PC-3 (cell line): Measurements from ENCODE around the gene ESPN. TPM values are rescaled to one million over a fixed set of nuclear protein-coding genes. Genes with fewer than 3 reads are reported as not detected.
A peak's percentile ranks its signal among the peaks of the same experiment; 100 is the strongest.

Experiments
- ATAC-seq: fragments of 200-7000 bp; cut with Tn5 transposase; 2 replicates; pipeline ENCODE4 v1.9.1; 2020; ENCODE audit warnings: mild to moderate bottlenecking, moderate library complexity
- BruUV-seq: library from RNA; stranded (reverse); fragments of 400-500 nt; replicated peaks from 2 replicates; lab custom pipeline; 2021; lab: Mats Ljungman, UMichigan
- CTCF ChIA-PET: fragments of 300-600 bp; sonication (Branson Sonifier 250); formaldehyde crosslinking; loops from one replicate; lab custom pipeline; 2022; ENCODE audit warnings: antibody characterized with exemption; lab: Charles Lee
- POLR2A ChIA-PET: fragments of 300-600 bp; sonication (Branson Sonifier 250); formaldehyde crosslinking; loops from one replicate; lab custom pipeline; 2022; ENCODE audit warnings: antibody characterized with exemption; ENCODE audit not compliant: unreplicated experiment; lab: Charles Lee
- DNase-seq: peaks from one replicate; pipeline ENCODE4 v3.0.0-alpha.2; 2015
- H2AFZ ChIP-seq: fragments of 300-600 bp; sonication (generic); 2 replicates; pipeline ENCODE4 v1.6.0; 2016; ENCODE audit warnings: antibody characterized with exemption, low read length
- H3F3A ChIP-seq: fragments of 300-600 bp; sonication (generic); one replicate; pipeline ENCODE4 v1.6.0; 2017; ENCODE audit warnings: antibody characterized with exemption, low read length, control low read depth, mild to moderate bottlenecking; ENCODE audit not compliant: unreplicated experiment
- H3K27ac ChIP-seq: fragments of 300-600 bp; sonication (generic); 2 replicates; pipeline ENCODE4 v1.5.1; 2016; ENCODE audit warnings: mild to moderate bottlenecking, low read length
- H3K27me3 ChIP-seq: fragments of 300-600 bp; sonication (generic); 2 replicates; pipeline ENCODE4 v1.6.1; 2016; ENCODE audit warnings: low read length, mixed read lengths
- H3K36me3 ChIP-seq: fragments of 300-600 bp; sonication (generic); 2 replicates; pipeline ENCODE4 v1.6.1; 2016; ENCODE audit warnings: low read depth, mixed run types, low read length, mixed read lengths
- H3K4me1 ChIP-seq: fragments of 300-600 bp; sonication (generic); 2 replicates; pipeline ENCODE4 v1.5.1; 2016; ENCODE audit warnings: low read length; ENCODE audit not compliant: insufficient read depth
- H3K4me2 ChIP-seq: fragments of 300-600 bp; sonication (generic); 2 replicates; pipeline ENCODE4 v1.6.0; 2016; ENCODE audit warnings: low read length
- H3K4me3 ChIP-seq: fragments of 300-600 bp; sonication (generic); 2 replicates; pipeline ENCODE4 v1.5.1; 2016; ENCODE audit warnings: mild to moderate bottlenecking, low read length, mixed read lengths
- H3K79me2 ChIP-seq: fragments of 300-600 bp; sonication (generic); 2 replicates; pipeline ENCODE4 v1.6.1; 2017; ENCODE audit warnings: low read length, mixed read lengths
- H3K9ac ChIP-seq: fragments of 300-600 bp; sonication (generic); 2 replicates; pipeline ENCODE4 v1.6.0; 2016; ENCODE audit warnings: mild to moderate bottlenecking, low read length
- H3K9me2 ChIP-seq: fragments of 300-600 bp; sonication (generic); replicated peaks from 2 replicates; pipeline ENCODE4 v1.6.1; 2016; ENCODE audit warnings: mixed run types, low read length, mixed read lengths
- H3K9me3 ChIP-seq: fragments of 300-600 bp; sonication (generic); 2 replicates; pipeline ENCODE4 v1.6.1; 2016; ENCODE audit warnings: low read length, mixed read lengths
- H4K20me1 ChIP-seq: fragments of 300-600 bp; sonication (generic); 2 replicates; pipeline ENCODE4 v1.6.1; 2016; ENCODE audit warnings: low read length, mixed read lengths
- CTCF ChIP-seq: fragments of 300-600 bp; sonication (generic); conservative IDR thresholded peaks from 2 replicates; pipeline ENCODE4 v1.5.1; 2017; ENCODE audit warnings: antibody characterized with exemption, low read depth, mild to moderate bottlenecking, low read length
- EZH2 ChIP-seq: fragments of 300-600 bp; sonication (generic); IDR thresholded peaks from one replicate; pipeline ENCODE4 v1.6.1; 2017; ENCODE audit warnings: antibody characterized with exemption, mild to moderate bottlenecking, low read length; ENCODE audit not compliant: unreplicated experiment
- EZH2phosphoT487 ChIP-seq: fragments of 300-600 bp; sonication (generic); IDR thresholded peaks from 2 replicates; pipeline ENCODE4 v1.6.1; 2018; ENCODE audit warnings: mild to moderate bottlenecking, antibody characterized with exemption, low read length, borderline replicate concordance
- intact Hi-C: fragments of 100-400 bp; cut with micrococcal nuclease; formaldehyde crosslinking; loops from 2 replicates; pipeline ENCODE4 v1.9.0; 2023
- total RNA-seq: library from RNA; depleted of rRNA; stranded (reverse); fragments of >200 nt; gene quantifications from 2 replicates; pipeline ENCODE4 v1.2.3, GENCODE V29; 2014

Gene ESPN
- total RNA-seq, 1 experiment from 2014 or later: 11.1 TPM

GRCh38 chr1:6490181-6491080, 65.9 kb downstream of the ESPN start:
- Histone ChIP-seq H3K4me2 (peak overlapping the region; percentile 96), H3K9ac (peak overlapping the region; percentile 93), H3K27ac (peak overlapping the region; percentile 97), H3K27me3 (no peaks in the 10 kb centered on the region), H3F3A (peaks cover 7% of the 10 kb centered on the region), H3K4me1 (peaks cover 51% of the 10 kb centered on the region), H3K79me2 (peaks cover 33% of the 10 kb centered on the region), H2AFZ (peak overlapping the region; percentile 78), H4K20me1 (no peaks in the 10 kb centered on the region), H3K36me3 (no peaks in the 10 kb centered on the region), H3K9me3 (no peaks in the 10 kb centered on the region), H3K4me3 (peak overlapping the region; percentile 89), H3K9me2 (no peaks in the 10 kb centered on the region)
- peak; percentile 44 for ATAC-seq
- TF ChIP-seq EZH2phosphoT487 (no peak), CTCF (peak; percentile 54; the same call in 1 of the 2 replicates), EZH2 (no peak)
- CTCF ChIA-PET: interaction anchor here (0.7 kb wide), 2 partner anchors 40 to 441 kb away, joined by 3 to 5 read pairs; no protein-coding TSS in a partner anchor
- DNase-seq: peak; percentile 84
- BruUV-seq: TSS peak; percentile 82
- POLR2A ChIA-PET: interaction anchor here (0.7 kb wide), 1 partner anchor 65 kb away, joined by 3 read pairs; no protein-coding TSS in a partner anchor
- intact Hi-C loops: loop anchor here (1.0 kb wide), 2 partner anchors 33 to 111 kb away; no protein-coding TSS in a partner anchor

- intact Hi-C loops: loop anchor here (1.0 kb wide), 2 partner anchors 32 to 110 kb away; no protein-coding TSS in a partner anchor
- Histone ChIP-seq H4K20me1 (no peaks in the 10 kb centered on the region), H2AFZ (peak overlapping the region; percentile 78), H3K4me2 (peak overlapping the region; percentile 96), H3K79me2 (peaks cover 28% of the 10 kb centered on the region), H3K36me3 (no peaks in the 10 kb centered on the region), H3K4me1 (peaks cover 50% of the 10 kb centered on the region), H3F3A (peaks cover 7% of the 10 kb centered on the region), H3K4me3 (peak overlapping the region; percentile 89), H3K27ac (peak overlapping the region; percentile 97), H3K9ac (peak overlapping the region; percentile 93), H3K9me3 (no peaks in the 10 kb centered on the region), H3K27me3 (no peaks in the 10 kb centered on the region), H3K9me2 (no peaks in the 10 kb centered on the region)
- DNase-seq: no peak
- no peak for TF ChIP-seq EZH2phosphoT487
- TF ChIP-seq CTCF: no peak
- TF ChIP-seq EZH2: no peak
- ATAC-seq: peak; percentile 1
- ChIA-PET POLR2A (interaction anchor here (0.7 kb wide), 1 partner anchor 65 kb away, joined by 3 read pairs; no protein-coding TSS in a partner anchor), CTCF (interaction anchor here (0.7 kb wide), 2 partner anchors 40 to 441 kb away, joined by 3 to 5 read pairs; no protein-coding TSS in a partner anchor)
- TSS peak; percentile 87 for BruUV-seq
These were observed 66.5 kb downstream of the ESPN start for GRCh38 chr1:6491081-6491449.
